BE2C (cell line): Measurements from ENCODE around the gene SIAH1.

Source experiments
- DNase-seq: peaks from one replicate; pipeline ENCODE4 v3.0.0-alpha.2; 2020
- H3K27me3 ChIP-seq: fragments of 250-450 bp; sonication (Bioruptor Pico); 2 replicates; pipeline ENCODE4 v1.5.1; 2020; ENCODE audit warnings: mild to moderate bottlenecking
- H3K36me3 ChIP-seq: fragments of 250-450 bp; sonication (Bioruptor Pico); 2 replicates; pipeline ENCODE4 v1.5.1; 2020; ENCODE audit warnings: mild to moderate bottlenecking
- H3K4me1 ChIP-seq: fragments of 250-450 bp; sonication (Bioruptor Pico); 2 replicates; pipeline ENCODE4 v1.5.1; 2020
- H3K4me3 ChIP-seq: 2 replicates; pipeline ENCODE4 v1.5.1; 2011; ENCODE audit warnings: low read depth, low read length
- H3K9me3 ChIP-seq: fragments of 250-450 bp; sonication (Bioruptor Pico); 2 replicates; pipeline ENCODE4 v1.5.1; 2020
- CTCF ChIP-seq: IDR thresholded peaks from 2 replicates; pipeline ENCODE4 v1.5.1; 2012; ENCODE audit warnings: mild to moderate bottlenecking, low read depth, low read length

Gene SIAH1

GRCh38 chr16:48395375-48395774, 10.2 kb upstream of the SIAH1 start:
- Histone ChIP-seq H3K36me3 (no peaks in the 10 kb centered on the region), H3K27me3 (no peaks in the 10 kb centered on the region), H3K9me3 (no peaks in the 10 kb centered on the region), H3K4me3 (no peak overlapping the region), H3K4me1 (peaks cover 9% of the 10 kb centered on the region)
- DNase-seq: no peak
- TF ChIP-seq CTCF: no peak

DNA sequence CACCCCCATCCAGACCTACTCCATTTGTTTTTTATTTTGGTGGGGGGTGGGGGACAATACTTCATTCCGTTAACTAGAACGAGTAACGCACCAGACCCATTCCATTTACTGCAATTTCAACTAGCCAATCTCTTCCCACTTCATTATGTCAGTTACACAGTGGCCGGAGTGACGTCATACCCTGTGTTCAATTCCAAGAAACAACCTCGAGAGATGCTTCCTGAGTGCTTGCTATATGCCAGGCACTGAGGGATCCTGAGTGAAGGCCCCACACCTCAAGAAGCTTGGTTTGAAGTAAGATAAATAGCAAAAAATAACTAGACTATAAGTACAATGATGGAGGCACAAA, 9.1 kb upstream of the SIAH1 start:
- TF ChIP-seq CTCF: no peak
- Histone ChIP-seq H3K4me3 (no peak overlapping the region), H3K9me3 (no peaks in the 10 kb centered on the region), H3K27me3 (no peaks in the 10 kb centered on the region), H3K4me1 (peaks cover 9% of the 10 kb centered on the region), H3K36me3 (no peaks in the 10 kb centered on the region)
- no peak for DNase-seq

DNA sequence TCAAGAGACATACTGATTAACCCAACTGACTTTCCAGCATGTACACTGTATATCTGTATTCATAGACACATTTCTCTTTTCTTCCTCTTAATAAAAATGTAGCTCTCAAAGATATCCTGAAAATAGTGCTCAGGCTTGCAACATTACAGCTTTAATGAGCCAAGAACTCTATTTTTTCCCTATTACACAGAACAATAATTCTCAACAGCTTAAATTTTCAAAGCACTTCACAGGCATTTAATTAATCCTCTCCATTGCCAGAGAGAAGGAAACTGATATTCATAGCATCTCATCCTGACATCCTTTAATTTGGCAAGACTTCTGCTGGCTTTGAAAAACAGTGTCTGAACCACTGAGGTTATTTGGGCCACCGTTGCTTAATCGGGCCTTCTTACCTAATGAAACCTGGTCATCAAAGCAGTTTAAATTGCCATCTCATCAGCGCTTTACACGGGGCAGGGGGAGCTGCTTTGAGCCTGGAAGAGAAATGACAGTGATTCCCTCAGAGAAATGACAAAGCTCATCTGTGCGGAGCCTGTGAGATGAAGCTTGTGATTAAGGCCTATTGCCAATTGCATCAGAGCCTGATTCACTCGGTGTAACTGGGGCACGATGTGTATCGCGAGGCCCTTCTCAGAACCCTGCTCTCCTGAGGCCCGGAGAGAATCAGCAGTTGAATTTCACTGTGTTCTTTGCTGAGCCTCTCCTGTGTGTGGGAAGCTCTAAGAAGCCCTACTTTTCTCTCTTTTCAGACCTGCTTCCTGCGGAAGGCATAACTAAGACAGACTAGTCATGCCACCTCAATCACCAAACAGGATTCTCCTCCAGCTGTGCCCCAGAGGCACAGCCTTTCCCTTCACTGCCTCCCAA, 8.5 kb upstream of the SIAH1 start:
- H3K9me3 ChIP-seq: no peaks in the 10 kb centered on the region

DNA sequence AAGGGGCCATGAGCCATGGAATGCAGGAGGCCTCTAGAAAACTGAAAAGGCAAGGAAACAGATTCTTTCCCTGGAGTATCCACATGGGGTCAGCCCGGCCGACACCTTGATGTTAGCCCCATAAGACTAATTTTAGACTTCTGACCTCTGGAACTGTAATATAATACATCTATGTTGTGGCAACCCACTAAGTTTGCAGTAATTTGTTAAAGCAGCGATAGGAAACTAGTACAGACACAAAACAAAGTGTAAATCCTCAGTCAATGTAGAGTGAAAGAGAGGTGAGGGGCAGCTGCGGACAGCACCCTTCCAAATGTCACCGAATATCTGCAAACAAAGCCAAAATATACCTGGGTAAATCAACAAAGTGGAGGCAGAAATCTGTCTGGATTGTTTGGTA, 7.2 kb upstream of the SIAH1 start:
- H3K9me3 ChIP-seq: no peaks in the 10 kb centered on the region
- no peaks in the 10 kb centered on the region for H3K36me3 ChIP-seq
- H3K27me3 ChIP-seq: no peaks in the 10 kb centered on the region
- peaks cover 9% of the 10 kb centered on the region for H3K4me1 ChIP-seq
- H3K4me3 ChIP-seq: no peak overlapping the region
- no peak for TF ChIP-seq CTCF
- no peak for DNase-seq

More for the DNA sequence above, 8.5 kb upstream of the SIAH1 start:
- peak; percentile 51 for DNase-seq
- TF ChIP-seq CTCF: no peak
- H3K4me3 ChIP-seq: no peak overlapping the region; the same call in 1 of the 2 replicates
- peaks cover 9% of the 10 kb centered on the region for H3K4me1 ChIP-seq
- no peaks in the 10 kb centered on the region for H3K36me3 ChIP-seq
- H3K27me3 ChIP-seq: no peaks in the 10 kb centered on the region

DNA sequence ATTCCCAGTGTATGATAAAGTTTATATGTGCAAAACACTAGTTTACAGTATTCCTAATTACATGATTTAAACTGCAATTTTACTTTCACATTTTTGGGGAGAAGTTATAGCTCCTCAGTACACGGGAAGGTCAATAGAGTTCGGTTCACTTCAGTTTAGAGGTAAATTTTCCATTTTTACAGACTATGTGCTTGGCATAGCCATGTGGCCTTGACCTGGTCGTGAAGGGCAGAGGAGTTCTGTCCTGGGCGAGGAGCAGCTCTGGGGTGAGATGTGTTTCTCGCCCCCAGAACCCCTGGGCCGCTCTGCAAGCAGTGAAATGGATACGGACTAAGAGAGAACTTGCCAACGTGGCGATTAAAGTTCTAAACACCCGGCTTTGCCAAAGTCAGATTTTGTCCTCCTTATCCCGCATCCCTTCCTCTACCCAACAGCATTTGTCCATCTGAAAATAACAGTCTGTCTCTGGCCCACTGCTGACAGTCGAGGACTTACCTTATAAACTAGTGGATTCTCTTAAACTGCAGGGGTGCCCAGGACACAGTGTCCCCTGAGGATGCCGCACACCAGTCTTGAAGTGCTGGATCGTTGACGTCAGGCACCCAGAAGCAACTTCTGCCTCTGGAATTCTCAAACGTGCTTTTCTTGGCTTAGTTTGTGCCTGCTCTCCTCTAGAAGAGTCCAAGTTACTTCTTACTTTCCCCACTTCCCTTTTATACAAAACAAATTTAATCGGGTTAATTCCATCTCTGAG, 1.5 kb upstream of the SIAH1 start:
- Histone ChIP-seq H3K4me1 (no peaks in the 10 kb centered on the region), H3K9me3 (no peaks in the 10 kb centered on the region), H3K4me3 (no peak overlapping the region), H3K36me3 (peaks cover 3% of the 10 kb centered on the region; the same call in 1 of the 2 replicates), H3K27me3 (no peaks in the 10 kb centered on the region)
- no peak for TF ChIP-seq CTCF
- DNase-seq: no peak
